Measurements from ENCODE around the gene TAF4.

The TAF4 gene

DNA sequence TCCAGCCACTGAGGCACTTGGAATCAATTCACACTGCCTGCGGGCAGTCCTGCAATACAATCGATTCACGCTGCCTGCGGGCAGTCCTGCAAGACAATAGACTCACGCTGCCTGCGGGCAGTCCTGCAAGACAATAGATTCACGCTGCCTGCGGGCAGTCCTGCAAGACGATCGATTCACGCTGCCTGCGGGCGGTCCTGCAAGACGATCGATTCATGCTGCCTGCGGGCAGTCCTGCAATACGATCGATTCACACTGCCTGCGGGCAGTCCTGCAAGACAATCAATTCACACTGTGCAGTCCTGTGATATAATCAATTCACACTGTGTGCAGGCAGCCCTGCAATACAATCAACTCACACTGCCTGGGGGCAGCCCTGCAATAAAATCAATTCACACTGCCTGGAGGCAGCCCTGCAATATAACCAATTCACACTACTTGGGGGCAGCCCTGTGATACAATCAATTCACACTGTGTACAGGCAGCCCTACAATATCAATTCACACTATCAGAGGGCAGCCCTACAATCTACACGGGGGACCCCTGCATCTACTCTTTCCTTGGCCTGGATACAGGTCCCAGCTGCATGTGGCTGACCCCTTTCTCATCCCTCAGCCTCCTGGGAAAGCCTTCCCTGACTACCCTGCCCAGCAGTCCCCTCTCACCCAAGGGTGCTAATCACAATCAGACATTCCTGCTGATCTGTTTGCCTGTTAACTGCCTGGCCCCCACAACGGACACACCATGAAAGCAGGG is 10.4 kb downstream of the TAF4 start:
- Histone ChIP-seq H3K79me2 (ENCODE audit: low read length) (peaks cover 86% of the 10 kb centered on the region), H3K9ac (ENCODE audit: low read length) (no peak overlapping the region), H2AFZ (ENCODE audit: low read length) (no peak overlapping the region), H3K27me3 (replicated peaks; ENCODE audit: insufficient read depth, low read length) (no peaks in the 10 kb centered on the region), H4K20me1 (ENCODE audit: insufficient read depth, low read length) (no peaks in the 10 kb centered on the region), H3K36me3 (replicated peaks; ENCODE audit: insufficient read depth, low read length) (no peaks in the 10 kb centered on the region), H3K4me3 (ENCODE audit: low read length) (no peak overlapping the region), H3K27ac (ENCODE audit: low read length) (no peak overlapping the region), H3K9me2 (replicated peaks; ENCODE audit: insufficient read depth, low read length) (no peaks in the 10 kb centered on the region), H3K4me2 (ENCODE audit: low read depth, low read length) (no peak overlapping the region), H3K4me1 (ENCODE audit: low read length) (no peaks in the 10 kb centered on the region), H3F3A (ENCODE audit: insufficient read depth, low read length) (no peaks in the 10 kb centered on the region), H3K9me3 (replicated peaks; ENCODE audit: insufficient read depth, low read length) (no peaks in the 10 kb centered on the region)
- DNase-seq: no peak
- TF ChIP-seq EZH2phosphoT487 (IDR thresholded peaks at IDR 0.05; ENCODE audit: low read length) (no peak), EZH2 (optimal IDR thresholded peaks at IDR 0.05; ENCODE audit: low read depth, low read length) (no peak)
- TF ChIP-seq, protein P1, sequence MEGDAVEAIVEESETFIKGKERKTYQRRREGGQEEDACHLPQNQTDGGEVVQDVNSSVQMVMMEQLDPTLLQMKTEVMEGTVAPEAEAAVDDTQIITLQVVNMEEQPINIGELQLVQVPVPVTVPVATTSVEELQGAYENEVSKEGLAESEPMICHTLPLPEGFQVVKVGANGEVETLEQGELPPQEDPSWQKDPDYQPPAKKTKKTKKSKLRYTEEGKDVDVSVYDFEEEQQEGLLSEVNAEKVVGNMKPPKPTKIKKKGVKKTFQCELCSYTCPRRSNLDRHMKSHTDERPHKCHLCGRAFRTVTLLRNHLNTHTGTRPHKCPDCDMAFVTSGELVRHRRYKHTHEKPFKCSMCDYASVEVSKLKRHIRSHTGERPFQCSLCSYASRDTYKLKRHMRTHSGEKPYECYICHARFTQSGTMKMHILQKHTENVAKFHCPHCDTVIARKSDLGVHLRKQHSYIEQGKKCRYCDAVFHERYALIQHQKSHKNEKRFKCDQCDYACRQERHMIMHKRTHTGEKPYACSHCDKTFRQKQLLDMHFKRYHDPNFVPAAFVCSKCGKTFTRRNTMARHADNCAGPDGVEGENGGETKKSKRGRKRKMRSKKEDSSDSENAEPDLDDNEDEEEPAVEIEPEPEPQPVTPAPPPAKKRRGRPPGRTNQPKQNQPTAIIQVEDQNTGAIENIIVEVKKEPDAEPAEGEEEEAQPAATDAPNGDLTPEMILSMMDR (IDR thresholded peaks at IDR 0.05; ENCODE audit: low read length): no peak

DNA sequence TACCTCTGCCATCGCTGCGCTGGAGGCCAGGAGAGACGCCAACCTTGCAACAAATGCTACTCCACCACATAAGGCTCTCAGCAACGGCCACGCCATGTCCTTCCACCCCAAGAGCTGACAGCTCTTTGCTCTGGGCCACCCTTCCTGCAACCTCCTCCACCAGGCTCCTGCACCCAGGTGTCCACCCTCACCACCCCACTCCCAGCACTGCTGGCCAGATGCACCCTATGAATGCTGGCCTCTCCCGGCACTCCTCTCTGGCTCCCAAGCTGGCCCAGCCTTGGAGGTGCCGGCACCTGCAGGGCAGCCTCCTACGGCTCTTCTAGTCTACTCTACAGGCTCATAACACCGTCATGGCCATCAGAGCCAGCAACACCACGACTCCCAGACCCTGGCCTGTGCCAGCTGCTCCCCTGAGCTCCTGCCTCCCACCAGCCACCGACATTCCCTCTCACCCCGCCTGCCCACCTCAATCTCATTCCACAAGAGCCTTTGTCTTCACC is 11.2 kb downstream of the TAF4 start:
- H3K79me2 ChIP-seq (ENCODE audit: low read length): peaks cover 86% of the 10 kb centered on the region

DNA sequence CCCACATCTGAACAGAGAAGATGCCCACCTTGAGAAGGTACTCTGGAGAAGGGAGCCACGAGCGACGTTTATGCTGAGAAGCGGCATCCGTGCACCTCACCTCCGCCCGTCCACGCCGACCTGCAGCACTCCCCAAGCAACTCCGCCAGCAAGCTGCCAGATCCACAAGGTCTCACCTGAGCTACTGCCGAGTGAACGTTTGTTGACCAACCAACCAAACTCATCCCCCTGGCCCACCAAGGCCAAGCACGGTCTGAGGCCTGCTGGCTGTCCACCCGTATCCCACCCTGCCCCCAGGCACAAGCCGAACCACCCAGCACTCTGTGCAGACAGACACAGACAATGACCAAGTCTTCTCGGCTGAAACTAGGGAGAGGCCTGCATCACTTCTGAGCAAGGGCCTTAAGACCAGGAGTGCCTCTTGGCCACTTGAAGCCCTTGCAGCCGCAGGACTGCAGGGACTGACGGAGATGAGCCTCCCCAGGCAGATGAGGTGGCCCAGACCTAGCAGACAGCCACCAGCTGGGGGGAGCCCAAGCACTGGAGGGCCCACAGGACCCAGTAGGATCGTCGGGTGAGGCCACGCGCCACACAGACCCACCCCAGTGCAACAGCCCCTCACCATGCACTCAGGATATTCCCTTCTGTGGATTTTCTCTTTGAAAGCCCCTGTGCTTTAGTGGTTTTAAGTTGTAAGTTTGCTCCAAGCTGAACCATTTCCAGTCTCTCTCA is 12.1 kb downstream of the TAF4 start:
- no peak for DNase-seq
- no peaks in the 10 kb centered on the region for H3K4me1 ChIP-seq (ENCODE audit: low read length)
- no peak overlapping the region for H3K27ac ChIP-seq (ENCODE audit: low read length)
- no peaks in the 10 kb centered on the region for H3K36me3 ChIP-seq (replicated peaks; ENCODE audit: insufficient read depth, low read length)
- H3F3A ChIP-seq (ENCODE audit: insufficient read depth, low read length): no peaks in the 10 kb centered on the region
- no peaks in the 10 kb centered on the region for H3K9me2 ChIP-seq (replicated peaks; ENCODE audit: insufficient read depth, low read length)
- TF ChIP-seq EZH2phosphoT487 (IDR thresholded peaks at IDR 0.05; ENCODE audit: low read length): no peak
- TF ChIP-seq, protein P1 (IDR thresholded peaks at IDR 0.05; ENCODE audit: low read length): no peak
- no peak overlapping the region for H3K4me2 ChIP-seq (ENCODE audit: low read depth, low read length)
- peaks cover 87% of the 10 kb centered on the region for H3K79me2 ChIP-seq (ENCODE audit: low read length)
- no peak overlapping the region for H3K9ac ChIP-seq (ENCODE audit: low read length)
- H2AFZ ChIP-seq (ENCODE audit: low read length): no peak overlapping the region
- H3K27me3 ChIP-seq (replicated peaks; ENCODE audit: insufficient read depth, low read length): no peaks in the 10 kb centered on the region
- H4K20me1 ChIP-seq (ENCODE audit: insufficient read depth, low read length): no peaks in the 10 kb centered on the region
- no peak overlapping the region for H3K4me3 ChIP-seq (ENCODE audit: low read length)
- H3K9me3 ChIP-seq (replicated peaks; ENCODE audit: insufficient read depth, low read length): no peaks in the 10 kb centered on the region

More for the DNA sequence above, 11.2 kb downstream of the TAF4 start:
- no peaks in the 10 kb centered on the region for H4K20me1 ChIP-seq (ENCODE audit: insufficient read depth, low read length)
- H3K27ac ChIP-seq (ENCODE audit: low read length): no peak overlapping the region
- no peak overlapping the region for H2AFZ ChIP-seq (ENCODE audit: low read length)
- H3K4me1 ChIP-seq (ENCODE audit: low read length): no peaks in the 10 kb centered on the region
- H3K36me3 ChIP-seq (replicated peaks; ENCODE audit: insufficient read depth, low read length): no peaks in the 10 kb centered on the region
- H3K27me3 ChIP-seq (replicated peaks; ENCODE audit: insufficient read depth, low read length): no peaks in the 10 kb centered on the region
- H3K4me2 ChIP-seq (ENCODE audit: low read depth, low read length): no peak overlapping the region
- no peak for DNase-seq
- H3K9ac ChIP-seq (ENCODE audit: low read length): no peak overlapping the region
- no peaks in the 10 kb centered on the region for H3F3A ChIP-seq (ENCODE audit: insufficient read depth, low read length)
- no peaks in the 10 kb centered on the region for H3K9me3 ChIP-seq (replicated peaks; ENCODE audit: insufficient read depth, low read length)
- no peak overlapping the region for H3K4me3 ChIP-seq (ENCODE audit: low read length)
- H3K9me2 ChIP-seq (replicated peaks; ENCODE audit: insufficient read depth, low read length): no peaks in the 10 kb centered on the region
- TF ChIP-seq EZH2 (optimal IDR thresholded peaks at IDR 0.05; ENCODE audit: low read depth, low read length) (no peak), EZH2phosphoT487 (IDR thresholded peaks at IDR 0.05; ENCODE audit: low read length) (no peak)
- TF ChIP-seq, protein P1 (IDR thresholded peaks at IDR 0.05; ENCODE audit: low read length): no peak
